HepG2 (cell line): ENCODE results near the gene GASK1A. TPM values are rescaled to one million over a fixed set of nuclear protein-coding genes. Genes with fewer than 3 reads are reported as not detected.

ENCODE experiments used
- AHDC1 ChIP-seq: sonication (generic); formaldehyde crosslinking; IDR thresholded peaks from 2 replicates; pipeline ENCODE4 v1.5.1; 2020; ENCODE audit warnings: mild to moderate bottlenecking, missing genetic modification reagents, borderline replicate concordance
- ARID4A ChIP-seq: sonication (generic); formaldehyde crosslinking; IDR thresholded peaks from 2 replicates; pipeline ENCODE4 v1.5.0; 2020; ENCODE audit warnings: mild to moderate bottlenecking, missing genetic modification reagents, borderline replicate concordance
- GZF1 ChIP-seq: sonication (generic); formaldehyde crosslinking; IDR thresholded peaks from 2 replicates; pipeline ENCODE4 v1.5.1; 2020; ENCODE audit warnings: mild to moderate bottlenecking, missing genetic modification reagents
- HES4 ChIP-seq: sonication (generic); formaldehyde crosslinking; IDR thresholded peaks from 2 replicates; pipeline ENCODE4 v1.9.0; 2021; ENCODE audit warnings: mild to moderate bottlenecking, missing genetic modification reagents, borderline replicate concordance
- KAT2B ChIP-seq: fragments of 150-350 bp; IDR thresholded peaks from 2 replicates; pipeline ENCODE4 v1.6.1; 2014; ENCODE audit warnings: low read depth, low read length, borderline replicate concordance
- MAFK ChIP-seq, 2 experiments: IDR thresholded peaks in 1 of 2; conservative IDR thresholded peaks in 1 of 2; 2 replicates each; pipeline ENCODE4 v1.6.1; 2011; ENCODE audit warnings: improper control_type of control experiment in 2 of 2, low read length in 2 of 2
- NCOA2 ChIP-seq: sonication (generic); formaldehyde crosslinking; IDR thresholded peaks from 2 replicates; pipeline ENCODE4 v1.8.0; 2022; ENCODE audit warnings: inconsistent platforms
- NFKBIZ ChIP-seq: IDR thresholded peaks from 2 replicates; pipeline ENCODE4 v1.6.1; 2018; ENCODE audit warnings: missing genetic modification reagents, missing compliant biosample characterization
- NONO ChIP-seq, 2 experiments: fragments of 450-650 bp in 1 of 2; sonication (generic) in 1 of 2; formaldehyde crosslinking in 1 of 2; IDR thresholded peaks in 1 of 2; conservative IDR thresholded peaks in 1 of 2; 2 replicates each; pipeline versions ENCODE4 v1.6.1 to v1.8.0; 2017 to 2022; ENCODE audit warnings: mild to moderate bottlenecking in 1 of 2, missing genetic modification reagents in 1 of 2, moderate library complexity in 1 of 2
- RBM39 ChIP-seq: fragments of 200-400 bp; formaldehyde crosslinking; IDR thresholded peaks from one replicate; pipeline ENCODE4 v1.6.1; 2018; ENCODE audit warnings: antibody characterized with exemption, mild to moderate bottlenecking, low read depth, low read length; ENCODE audit not compliant: poor library complexity, severe bottlenecking
- SOX13 ChIP-seq, 3 experiments: fragments of 450-650 bp in 1 of 3; sonication (generic) in 1 of 3; formaldehyde crosslinking in 1 of 3; IDR thresholded peaks in 2 of 3; conservative IDR thresholded peaks in 1 of 3; 2 replicates each; pipeline versions ENCODE4 v1.5.0 to v1.6.1; 2016 to 2020; ENCODE audit warnings: antibody characterized with exemption in 1 of 3, mild to moderate bottlenecking in 1 of 3, missing compliant biosample characterization in 1 of 3, missing genetic modification reagents in 1 of 3, moderate library complexity in 1 of 3
- ZNF160 ChIP-seq: sonication (generic); formaldehyde crosslinking; IDR thresholded peaks from 2 replicates; pipeline ENCODE4 v1.8.0; 2022; ENCODE audit warnings: mild to moderate bottlenecking, inconsistent platforms, missing genetic modification reagents
- ZNF770 ChIP-seq: sonication (generic); formaldehyde crosslinking; IDR thresholded peaks from 2 replicates; pipeline ENCODE4 v1.5.0; 2020; ENCODE audit warnings: mild to moderate bottlenecking, missing genetic modification reagents
- polyA plus RNA-seq, 8 experiments: library from polyadenylated mRNA; depleted of rRNA in 3 of 8; stranded (reverse) in 7 of 8; unstranded in 1 of 8; fragments of >200 nt; fragmentation: Illumina TruSeq in 4 of 8; extraction: Trizol in 4 of 8; gene quantifications; 2 replicates each; pipeline versions ENCODE4 v1.2.1 to v1.2.3, GENCODE V29; 2011 to 2016; ENCODE audit warnings: low read depth in 4 of 8, missing spikeins in 1 of 8, mixed read lengths in 1 of 8; ENCODE audit not compliant: insufficient read depth in 1 of 8
- total RNA-seq, 5 experiments: library from RNA; depleted of rRNA; stranded (reverse); fragments of >200 nt; fragmentation: Illumina TruSeq; extraction: Trizol; gene quantifications; 2 replicates each; pipeline ENCODE4 v1.2.3, GENCODE V29; 2016; ENCODE audit warnings: low read depth in 1 of 5

The GASK1A gene
- total and polyA plus RNA-seq, 2 of the 13 experiments (the other 11 are each of a cell fraction or from before 2014, with no cell fraction given): not detected

GRCh38 chr3:43105596-43106292 is 126.6 kb downstream of the GASK1A start, which contains the start of gene POMGNT2 (continued):
- TF ChIP-seq ARID4A (CRISPR knock-in tag) (peak; percentile 22; the same call in 1 of the 2 replicates), HES4 (CRISPR knock-in tag) (peak; percentile 82; the same call in 1 of the 2 replicates), GZF1 (CRISPR knock-in tag) (no peak), NFKBIZ (CRISPR knock-in tag) (no peak), SOX13 (IDR thresholded peaks at IDR 0.05) (peak; percentile 12; the same call in 1 of the 2 replicates), SOX13 (CRISPR knock-in tag; conservative IDR thresholded peaks at IDR 0.05 in 1 of 2, IDR thresholded peaks at IDR 0.05 in 1 of 2) (peak in 1 of 2 experiments; percentile 15; a peak in 1 of 4 replicates), RBM39 (no peak), NONO (IDR thresholded peaks at IDR 0.05) (no peak), NONO (CRISPR knock-in tag; conservative IDR thresholded peaks at IDR 0.05) (no peak), ZNF770 (CRISPR knock-in tag) (no peak), AHDC1 (CRISPR knock-in tag) (no peak), ZNF160 (no peak), KAT2B (no peak), NCOA2 (CRISPR knock-in tag) (no peak), MAFK (conservative IDR thresholded peaks at IDR 0.05 in 1 of 2, IDR thresholded peaks at IDR 0.05 in 1 of 2; ENCODE audit: low read length in 2 of 2) (no peak)
